Esophagus muscularis mucosa (tissue), 4 donors: ENCODE data around the gene CEP41. TPM values are rescaled to one million over a fixed set of nuclear protein-coding genes. Genes with fewer than 3 reads are reported as not detected.

ENCODE experiments used
- DNase-seq: peaks from one replicate; pipeline ENCODE4 v3.0.0-alpha.2; 2017; ENCODE audit errors: extremely low spot score
- H3K27ac ChIP-seq, 4 donors: fragments of 200-600 bp; sonication (generic); replicated peaks in 1 of 4; 1 replicate in 3 of 4; 2 replicates in 1 of 4; pipeline ENCODE4 v1.5.1; 2016 to 2019; ENCODE audit warnings: mild to moderate bottlenecking in 1 of 4
- H3K27me3 ChIP-seq, 4 donors: fragments of 200-600 bp; sonication (generic); one replicate each; pipeline versions ENCODE4 v1.5.1 to v1.6.0; 2016 to 2019
- H3K36me3 ChIP-seq, 4 donors: fragments of 200-600 bp; sonication (generic); one replicate each; pipeline ENCODE4 v1.5.1; 2016 to 2019
- H3K4me1 ChIP-seq, 4 donors: fragments of 200-600 bp; sonication (generic); one replicate each; pipeline ENCODE4 v1.5.1; 2016 to 2019
- H3K4me3 ChIP-seq, 4 donors: fragments of 200-600 bp; sonication (generic); 1 replicate in 2 of 4; 2 replicates in 2 of 4; pipeline ENCODE4 v1.5.1; 2016 to 2019; ENCODE audit warnings: mild to moderate bottlenecking in 4 of 4, moderate library complexity in 1 of 4
- H3K9me3 ChIP-seq, 4 donors: fragments of 200-600 bp; sonication (generic); 1 replicate in 3 of 4; 2 replicates in 1 of 4; pipeline ENCODE4 v1.5.1; 2016 to 2019
- EP300 ChIP-seq: sonication (generic); formaldehyde crosslinking; IDR thresholded peaks from one replicate; pipeline ENCODE4 v1.6.1; 2017; ENCODE audit warnings: antibody characterized with exemption
- POLR2A ChIP-seq: fragments of 450-650 bp; IDR thresholded peaks from one replicate; pipeline ENCODE4 v1.6.1; 2017; ENCODE audit warnings: antibody characterized with exemption, moderate library complexity, mild to moderate bottlenecking, low read depth
- POLR2AphosphoS5 ChIP-seq, 2 donors: sonication (generic); formaldehyde crosslinking; IDR thresholded peaks; one replicate each; pipeline ENCODE4 v1.6.1; 2017; ENCODE audit warnings: antibody characterized with exemption in 2 of 2
- WGBS: methylation state at CpG from one replicate; pipeline ENCODE4 v1.1.5; 2018; 5-methylcytosine and 5-hydroxymethylcytosine counted together
- intact Hi-C: fragments of 100-400 bp; cut with DNase I; formaldehyde crosslinking; loops from one replicate; pipeline ENCODE4 v1.15.1; 2023
- total RNA-seq, 4 donors: library from RNA; depleted of rRNA; stranded (reverse); fragments of >200 nt; gene quantifications; one replicate each; pipeline versions ENCODE4 v1.1.0 to v1.2.1, GENCODE V29; 2016
- TF ChIP-seq, protein P1 (sequence below), 3 experiments: fragments of 200-600 bp in 2 of 3; fragments of 450-650 bp in 1 of 3; sonication (generic) in 2 of 3; IDR thresholded peaks; one replicate each; pipeline ENCODE4 v1.5.1; 2017 to 2019; ENCODE audit warnings: antibody characterized with exemption in 3 of 3, mild to moderate bottlenecking in 2 of 3, moderate library complexity in 1 of 3

Gene CEP41
- total RNA-seq, 4 donors from 2014 or later = 0.83 to 5.9 (median 2.8) TPM

DNA sequence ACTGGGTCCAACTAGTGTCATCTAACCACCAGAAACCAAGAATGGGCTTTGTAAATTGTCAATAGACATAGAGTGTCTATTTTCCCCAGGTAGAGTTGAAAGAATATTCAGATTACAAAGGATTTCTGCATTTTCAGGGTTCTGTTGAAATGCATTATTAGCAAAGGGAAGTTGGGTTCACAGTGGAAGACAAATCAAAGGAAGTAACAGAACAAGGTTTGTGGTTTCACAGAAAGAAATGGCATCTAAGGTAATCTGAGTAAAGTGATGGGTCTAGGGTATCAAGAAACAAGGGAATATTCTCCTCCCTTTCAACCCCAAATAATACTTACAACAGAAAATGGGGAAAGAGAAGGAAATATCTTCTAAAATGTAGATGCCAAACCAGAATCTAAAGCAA lies 25.8 kb downstream of the CEP41 start:
- Histone ChIP-seq H3K27ac (no peak overlapping the region), H3K4me3 (no peak overlapping the region), H3K9me3 (no peaks in the 10 kb centered on the region), H3K4me1 (no peaks in the 10 kb centered on the region), H3K36me3 (peaks cover 0 to 4% (median 0%) of the 10 kb centered on the region in 4 donors), H3K27me3 (no peaks in the 10 kb centered on the region)
- intact Hi-C loops = no loop called here
- no peak for DNase-seq
- TF ChIP-seq POLR2A (no peak), POLR2AphosphoS5 (IDR thresholded peaks at IDR 0.05) (no peak), EP300 (no peak)
- TF ChIP-seq, protein P1, sequence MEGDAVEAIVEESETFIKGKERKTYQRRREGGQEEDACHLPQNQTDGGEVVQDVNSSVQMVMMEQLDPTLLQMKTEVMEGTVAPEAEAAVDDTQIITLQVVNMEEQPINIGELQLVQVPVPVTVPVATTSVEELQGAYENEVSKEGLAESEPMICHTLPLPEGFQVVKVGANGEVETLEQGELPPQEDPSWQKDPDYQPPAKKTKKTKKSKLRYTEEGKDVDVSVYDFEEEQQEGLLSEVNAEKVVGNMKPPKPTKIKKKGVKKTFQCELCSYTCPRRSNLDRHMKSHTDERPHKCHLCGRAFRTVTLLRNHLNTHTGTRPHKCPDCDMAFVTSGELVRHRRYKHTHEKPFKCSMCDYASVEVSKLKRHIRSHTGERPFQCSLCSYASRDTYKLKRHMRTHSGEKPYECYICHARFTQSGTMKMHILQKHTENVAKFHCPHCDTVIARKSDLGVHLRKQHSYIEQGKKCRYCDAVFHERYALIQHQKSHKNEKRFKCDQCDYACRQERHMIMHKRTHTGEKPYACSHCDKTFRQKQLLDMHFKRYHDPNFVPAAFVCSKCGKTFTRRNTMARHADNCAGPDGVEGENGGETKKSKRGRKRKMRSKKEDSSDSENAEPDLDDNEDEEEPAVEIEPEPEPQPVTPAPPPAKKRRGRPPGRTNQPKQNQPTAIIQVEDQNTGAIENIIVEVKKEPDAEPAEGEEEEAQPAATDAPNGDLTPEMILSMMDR (IDR thresholded peaks at IDR 0.05) = no peak

DNA sequence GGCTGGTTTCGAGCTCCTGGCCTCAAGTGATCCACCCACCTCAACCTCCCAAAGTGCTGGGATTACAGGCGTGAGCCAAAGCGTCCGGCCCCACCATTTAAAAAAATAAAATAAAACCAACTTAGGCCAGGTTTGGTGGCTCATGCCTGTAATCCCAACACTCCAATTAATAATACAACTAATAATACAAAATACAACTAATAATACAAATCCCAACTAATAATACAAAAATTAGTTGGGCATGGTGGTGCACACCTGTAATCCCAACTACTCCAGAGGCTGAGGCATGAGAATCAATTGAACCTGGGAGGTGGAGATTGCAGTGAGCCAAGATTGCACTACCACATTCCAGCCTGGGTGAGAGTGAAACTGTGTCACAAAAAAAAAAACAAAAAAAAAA lies 27.6 kb downstream of the CEP41 start:
- 82% methylated on average over 4 of the region's 4 CpGs for WGBS
- H3K27ac ChIP-seq = no peak overlapping the region
- peaks cover 0 to 9% (median 0%) of the 10 kb centered on the region in 4 donors for H3K4me1 ChIP-seq
- no peak overlapping the region for H3K4me3 ChIP-seq
- no peaks in the 10 kb centered on the region for H3K27me3 ChIP-seq
- no peak for DNase-seq
- no peak for TF ChIP-seq POLR2AphosphoS5 (IDR thresholded peaks at IDR 0.05)
- TF ChIP-seq, protein P1 (IDR thresholded peaks at IDR 0.05) = no peak
- no peak for TF ChIP-seq POLR2A
- TF ChIP-seq EP300 = no peak
- no peaks in the 10 kb centered on the region for H3K9me3 ChIP-seq
- peaks cover 0 to 4% (median 0%) of the 10 kb centered on the region in 4 donors for H3K36me3 ChIP-seq
- intact Hi-C loops = no loop called here

DNA sequence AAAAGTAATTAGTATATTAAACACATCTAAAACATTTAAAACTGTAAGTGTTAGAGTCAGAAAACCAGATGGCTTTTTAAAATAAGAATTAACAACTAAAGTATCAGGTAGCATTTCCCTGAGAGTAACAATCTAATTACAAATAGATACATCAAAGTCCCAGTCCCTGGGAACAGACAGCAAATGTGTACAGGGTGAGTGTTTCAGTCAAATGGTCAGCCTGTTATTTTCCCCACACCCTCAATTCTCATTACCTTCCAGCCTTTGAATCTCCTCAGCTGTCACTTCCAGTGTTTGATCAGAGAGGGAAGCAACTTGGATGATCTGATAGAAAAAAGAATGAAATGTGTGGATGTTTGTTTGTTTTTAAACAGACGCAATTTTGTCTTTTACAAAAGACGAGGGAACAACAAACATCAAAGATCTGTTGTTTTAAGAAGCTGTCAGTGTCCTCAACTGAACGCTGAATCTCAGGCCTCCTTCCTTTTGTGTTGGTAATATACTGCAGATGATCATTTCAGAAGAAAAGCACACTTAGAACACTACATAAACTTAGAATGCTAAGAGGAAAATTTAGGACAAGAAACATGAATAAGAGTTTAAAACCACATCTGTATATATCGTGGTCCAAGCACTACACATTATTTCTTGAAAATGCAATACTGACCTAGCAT lies 29.8 kb downstream of the CEP41 start:
- no peak overlapping the region for H3K27ac ChIP-seq
- DNase-seq = no peak
- intact Hi-C loops = no loop called here
- no peak for TF ChIP-seq POLR2AphosphoS5 (IDR thresholded peaks at IDR 0.05)
- TF ChIP-seq, protein P1 (IDR thresholded peaks at IDR 0.05) = no peak
- no peak for TF ChIP-seq POLR2A
- TF ChIP-seq EP300 = no peak
- H3K36me3 ChIP-seq = peaks cover 0 to 4% (median 0%) of the 10 kb centered on the region in 4 donors
- no peaks in the 10 kb centered on the region for H3K27me3 ChIP-seq
- H3K4me1 ChIP-seq = peaks cover 0 to 9% (median 0%) of the 10 kb centered on the region in 4 donors
- WGBS = 68% methylated on average over 4 of the region's 4 CpGs
- no peak overlapping the region for H3K4me3 ChIP-seq
- no peaks in the 10 kb centered on the region for H3K9me3 ChIP-seq

DNA sequence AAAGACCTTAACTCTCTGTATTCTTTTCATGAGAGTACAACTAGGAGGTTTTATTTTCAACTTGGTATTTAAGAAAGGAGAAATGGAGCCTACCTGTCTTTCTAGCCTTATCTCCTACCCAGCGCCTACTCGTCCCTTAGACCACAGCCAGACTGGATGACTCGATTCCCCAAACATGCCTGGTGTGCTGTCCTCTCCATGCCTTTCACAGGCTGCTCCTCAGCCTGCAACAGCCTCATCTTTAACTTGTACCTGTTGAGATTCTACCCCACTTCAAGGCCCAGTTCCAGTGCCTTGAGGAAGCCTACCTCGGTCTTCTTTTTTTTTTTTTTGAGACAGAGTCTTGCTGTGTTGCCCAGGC lies 31.1 kb downstream of the CEP41 start:
- 86% methylated on average over 4 of the region's 4 CpGs for WGBS
- DNase-seq = no peak
- Histone ChIP-seq H3K36me3 (peaks cover 0 to 4% (median 0%) of the 10 kb centered on the region in 4 donors), H3K27ac (no peak overlapping the region), H3K27me3 (no peaks in the 10 kb centered on the region), H3K9me3 (no peaks in the 10 kb centered on the region), H3K4me3 (no peak overlapping the region), H3K4me1 (peaks cover 0 to 9% (median 0%) of the 10 kb centered on the region in 4 donors)
- TF ChIP-seq, protein P1 (IDR thresholded peaks at IDR 0.05) = no peak
- TF ChIP-seq POLR2A (no peak), POLR2AphosphoS5 (IDR thresholded peaks at IDR 0.05) (no peak), EP300 (no peak)
- intact Hi-C loops = no loop called here
